SH-SY5Y (cell line): ENCODE data around the gene ATAD2B.

Experiments
- GATA2 ChIP-seq: IDR thresholded peaks from 2 replicates; pipeline ENCODE4 v1.6.1; 2011; ENCODE audit warnings: mild to moderate bottlenecking, low read depth, low read length
- GATA3 ChIP-seq: IDR thresholded peaks from 2 replicates; pipeline ENCODE4 v1.6.1; 2011; ENCODE audit warnings: low read depth, mild to moderate bottlenecking, low read length, moderate library complexity

DNA sequence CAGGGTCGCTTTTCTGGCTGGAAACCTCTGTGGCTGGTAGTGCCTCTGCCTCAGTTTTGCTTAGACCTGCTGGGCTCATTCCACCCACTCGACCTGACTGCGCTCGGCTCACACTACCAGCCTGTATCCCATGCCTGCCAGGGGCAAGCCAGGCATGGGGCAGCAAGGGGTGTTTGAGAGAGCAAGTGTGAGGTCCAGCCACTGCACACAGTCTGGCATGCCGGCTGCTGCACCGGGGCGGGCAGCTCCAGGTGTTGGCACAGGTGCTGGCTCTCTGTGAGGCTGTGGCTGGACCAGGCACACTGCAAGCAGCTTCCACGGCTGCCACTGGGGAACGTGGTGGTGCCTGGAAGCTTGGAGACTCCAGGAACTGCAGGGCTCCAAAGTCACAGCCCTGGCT is 90.9 kb downstream of the ATAD2B start:
- TF ChIP-seq GATA2 = no peak
- TF ChIP-seq GATA3 = no peak
